ENCODE measurements around the gene ATOH8. TPM values are rescaled to one million over a fixed set of nuclear protein-coding genes. Genes with fewer than 3 reads are reported as not detected.

Gene ATOH8
- total and polyA plus RNA-seq, 2 donors from 2014 or later: 11.2 to 18.6 TPM

- Histone ChIP-seq H3K4me3 (ENCODE audit: low read length in 3 of 3) (no peak overlapping the region), H3K9me3 (ENCODE audit: control insufficient read depth in 2 of 3, insufficient read depth in 1 of 3, low read length in 3 of 3) (no peaks in the 10 kb centered on the region), H3K27ac (ENCODE audit: low read depth in 2 of 2, low read length in 2 of 2) (no peak overlapping the region), H3K27me3 (ENCODE audit: control insufficient read depth, insufficient read depth, low read length) (no peaks in the 10 kb centered on the region), H3K9ac (ENCODE audit: low read length in 3 of 3) (no peak overlapping the region), H3K4me1 (ENCODE audit: control insufficient read depth in 2 of 3, insufficient read depth in 2 of 3, low read depth in 1 of 3, low read length in 3 of 3) (peaks cover 0 to 5% (median 3%) of the 10 kb centered on the region in 3 donors), H3K36me3 (ENCODE audit: control insufficient read depth in 2 of 3, insufficient read depth in 3 of 3, low read length in 3 of 3) (no peaks in the 10 kb centered on the region)
- intact Hi-C loops (cut with DNase I): no loop called here
- FAIRE-seq: no peak
- DNase-seq: no peak
- TF ChIP-seq CTCF (IDR thresholded peaks at IDR 0.05; ENCODE audit: borderline replicate concordance, extremely low read depth, insufficient read depth): no peak
Observed at GRCh38 chr2:85714841-85715240, 39.0 kb upstream of the ATOH8 start.

- FAIRE-seq: no peak
- no peak for TF ChIP-seq CTCF (IDR thresholded peaks at IDR 0.05; ENCODE audit: borderline replicate concordance, extremely low read depth, insufficient read depth)
- intact Hi-C loops (cut with DNase I): no loop called here
Observed at GRCh38 chr2:85716346-85716914, 37.4 kb upstream of the ATOH8 start.

GRCh38 chr2:85717308-85718008, 36.3 kb upstream of the ATOH8 start:
- Histone ChIP-seq H3K9ac (ENCODE audit: low read length in 3 of 3) (no peak overlapping the region), H3K4me3 (ENCODE audit: low read length in 3 of 3) (no peak overlapping the region), H3K27ac (ENCODE audit: low read depth in 2 of 2, low read length in 2 of 2) (no peak overlapping the region), H3K4me1 (ENCODE audit: control insufficient read depth in 2 of 3, insufficient read depth in 2 of 3, low read depth in 1 of 3, low read length in 3 of 3) (no peaks in the 10 kb centered on the region), H3K27me3 (ENCODE audit: control insufficient read depth, insufficient read depth, low read length) (no peaks in the 10 kb centered on the region), H3K36me3 (ENCODE audit: control insufficient read depth in 2 of 3, insufficient read depth in 3 of 3, low read length in 3 of 3) (no peaks in the 10 kb centered on the region), H3K9me3 (ENCODE audit: control insufficient read depth in 2 of 3, insufficient read depth in 1 of 3, low read length in 3 of 3) (no peaks in the 10 kb centered on the region)
- intact Hi-C loops (cut with DNase I): no loop called here
- DNase-seq (no peak), FAIRE-seq (no peak)
- no peak for TF ChIP-seq CTCF (IDR thresholded peaks at IDR 0.05; ENCODE audit: borderline replicate concordance, extremely low read depth, insufficient read depth)

More at GRCh38 chr2:85716346-85716914, 37.4 kb upstream of the ATOH8 start:
- DNase-seq: no peak
- Histone ChIP-seq H3K36me3 (ENCODE audit: control insufficient read depth in 2 of 3, insufficient read depth in 3 of 3, low read length in 3 of 3) (no peaks in the 10 kb centered on the region), H3K4me3 (ENCODE audit: low read length in 3 of 3) (no peak overlapping the region), H3K4me1 (ENCODE audit: control insufficient read depth in 2 of 3, insufficient read depth in 2 of 3, low read depth in 1 of 3, low read length in 3 of 3) (peaks cover 0 to 2% (median 0%) of the 10 kb centered on the region in 3 donors), H3K27ac (ENCODE audit: low read depth in 2 of 2, low read length in 2 of 2) (no peak overlapping the region), H3K9me3 (ENCODE audit: control insufficient read depth in 2 of 3, insufficient read depth in 1 of 3, low read length in 3 of 3) (no peaks in the 10 kb centered on the region), H3K27me3 (ENCODE audit: control insufficient read depth, insufficient read depth, low read length) (no peaks in the 10 kb centered on the region), H3K9ac (ENCODE audit: low read length in 3 of 3) (no peak overlapping the region)
